T follicular helper cell (primary cell): Measurements from ENCODE around the gene MIA2.
"Not testable (repeated sequence)": the region's sequence is repeated elsewhere in the genome, so short reads cannot be mapped to it uniquely, and the experiment has no call there.

ENCODE experiments used
- DNase-seq: peaks from one replicate; pipeline ENCODE4 v3.0.0-alpha.2; 2020; ENCODE audit warnings: low read depth
- total RNA-seq, 2 experiments: gene quantifications; one replicate each; lab custom pipeline; 2026; lab: John Stamatoyannopoulos, UW

Gene MIA2, protein sequence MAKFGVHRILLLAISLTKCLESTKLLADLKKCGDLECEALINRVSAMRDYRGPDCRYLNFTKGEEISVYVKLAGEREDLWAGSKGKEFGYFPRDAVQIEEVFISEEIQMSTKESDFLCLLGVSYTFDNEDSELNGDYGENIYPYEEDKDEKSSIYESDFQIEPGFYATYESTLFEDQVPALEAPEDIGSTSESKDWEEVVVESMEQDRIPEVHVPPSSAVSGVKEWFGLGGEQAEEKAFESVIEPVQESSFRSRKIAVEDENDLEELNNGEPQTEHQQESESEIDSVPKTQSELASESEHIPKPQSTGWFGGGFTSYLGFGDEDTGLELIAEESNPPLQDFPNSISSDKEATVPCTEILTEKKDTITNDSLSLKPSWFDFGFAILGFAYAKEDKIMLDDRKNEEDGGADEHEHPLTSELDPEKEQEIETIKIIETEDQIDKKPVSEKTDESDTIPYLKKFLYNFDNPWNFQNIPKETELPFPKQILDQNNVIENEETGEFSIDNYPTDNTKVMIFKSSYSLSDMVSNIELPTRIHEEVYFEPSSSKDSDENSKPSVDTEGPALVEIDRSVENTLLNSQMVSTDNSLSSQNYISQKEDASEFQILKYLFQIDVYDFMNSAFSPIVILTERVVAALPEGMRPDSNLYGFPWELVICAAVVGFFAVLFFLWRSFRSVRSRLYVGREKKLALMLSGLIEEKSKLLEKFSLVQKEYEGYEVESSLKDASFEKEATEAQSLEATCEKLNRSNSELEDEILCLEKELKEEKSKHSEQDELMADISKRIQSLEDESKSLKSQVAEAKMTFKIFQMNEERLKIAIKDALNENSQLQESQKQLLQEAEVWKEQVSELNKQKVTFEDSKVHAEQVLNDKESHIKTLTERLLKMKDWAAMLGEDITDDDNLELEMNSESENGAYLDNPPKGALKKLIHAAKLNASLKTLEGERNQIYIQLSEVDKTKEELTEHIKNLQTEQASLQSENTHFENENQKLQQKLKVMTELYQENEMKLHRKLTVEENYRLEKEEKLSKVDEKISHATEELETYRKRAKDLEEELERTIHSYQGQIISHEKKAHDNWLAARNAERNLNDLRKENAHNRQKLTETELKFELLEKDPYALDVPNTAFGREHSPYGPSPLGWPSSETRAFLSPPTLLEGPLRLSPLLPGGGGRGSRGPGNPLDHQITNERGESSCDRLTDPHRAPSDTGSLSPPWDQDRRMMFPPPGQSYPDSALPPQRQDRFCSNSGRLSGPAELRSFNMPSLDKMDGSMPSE (N-terminal part only)
- 68.4 to 79.6 reads per million in 2 experiments for total RNA-seq

DNA sequence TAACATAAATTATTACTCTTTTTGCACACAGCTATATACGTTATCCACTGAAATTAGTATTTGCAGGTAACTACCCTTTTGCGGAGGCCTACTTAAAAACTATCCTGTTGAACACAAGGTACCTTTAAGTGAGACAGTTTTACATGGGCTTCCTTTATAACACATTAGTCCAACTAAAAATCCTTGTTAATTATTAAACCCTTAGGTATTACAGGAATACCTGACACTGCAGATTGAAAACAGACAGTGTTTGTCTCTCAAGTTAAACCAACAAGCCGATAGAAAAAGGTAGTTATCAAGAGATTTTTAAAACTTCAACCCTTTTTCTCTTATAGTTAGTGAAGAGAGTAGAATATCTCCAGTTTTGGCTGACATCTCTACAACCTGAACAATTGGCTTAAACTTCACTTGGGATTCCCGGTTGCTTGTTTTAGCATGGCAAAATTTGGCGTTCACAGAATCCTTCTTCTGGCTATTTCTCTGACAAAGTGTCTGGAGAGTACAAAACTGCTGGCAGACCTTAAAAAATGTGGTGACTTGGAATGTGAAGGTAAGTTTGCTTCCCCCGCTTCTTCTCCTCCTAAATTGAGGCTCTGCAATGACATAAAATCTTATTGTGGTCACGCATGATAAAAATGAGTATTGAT lies at the start of gene MIA2:
Gene MIA2, plus strand, starts transcription at position 236 of the 647 bp plus-strand sequence. Its CDS starts 200 bp downstream, at position 436.
- DNase-seq: no peak

DNA sequence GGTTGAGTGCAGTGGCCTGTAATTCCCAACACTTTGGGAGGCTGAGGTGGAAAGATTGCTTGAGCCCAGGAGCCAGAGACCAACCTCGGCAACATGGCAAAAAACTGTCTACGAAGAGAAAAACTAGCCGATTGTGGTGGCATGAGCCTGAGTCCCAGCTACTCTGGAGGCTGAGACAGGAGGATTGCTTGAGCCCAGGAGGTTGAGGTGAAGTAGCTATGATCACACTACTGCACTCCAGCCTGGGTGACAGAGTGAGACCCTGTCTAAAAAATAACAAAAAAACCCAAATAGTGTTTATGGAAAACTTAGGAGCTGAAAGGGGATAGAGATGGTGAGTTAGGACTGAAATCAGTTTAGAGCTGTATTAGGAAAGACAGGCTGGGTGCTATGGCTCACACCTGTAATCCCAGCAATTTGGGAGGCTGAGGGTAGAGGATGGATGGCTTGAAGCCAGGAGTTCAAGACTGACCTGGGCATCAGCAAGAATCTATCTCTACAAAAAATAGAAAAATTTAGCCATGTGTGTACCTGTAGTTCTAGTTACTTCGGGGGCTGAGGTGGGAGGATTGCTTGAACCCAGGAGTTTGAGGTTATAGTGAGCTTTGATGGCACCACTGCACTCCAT lies 49.0 kb upstream of the MIA2 start:
- no peak for DNase-seq

DNA sequence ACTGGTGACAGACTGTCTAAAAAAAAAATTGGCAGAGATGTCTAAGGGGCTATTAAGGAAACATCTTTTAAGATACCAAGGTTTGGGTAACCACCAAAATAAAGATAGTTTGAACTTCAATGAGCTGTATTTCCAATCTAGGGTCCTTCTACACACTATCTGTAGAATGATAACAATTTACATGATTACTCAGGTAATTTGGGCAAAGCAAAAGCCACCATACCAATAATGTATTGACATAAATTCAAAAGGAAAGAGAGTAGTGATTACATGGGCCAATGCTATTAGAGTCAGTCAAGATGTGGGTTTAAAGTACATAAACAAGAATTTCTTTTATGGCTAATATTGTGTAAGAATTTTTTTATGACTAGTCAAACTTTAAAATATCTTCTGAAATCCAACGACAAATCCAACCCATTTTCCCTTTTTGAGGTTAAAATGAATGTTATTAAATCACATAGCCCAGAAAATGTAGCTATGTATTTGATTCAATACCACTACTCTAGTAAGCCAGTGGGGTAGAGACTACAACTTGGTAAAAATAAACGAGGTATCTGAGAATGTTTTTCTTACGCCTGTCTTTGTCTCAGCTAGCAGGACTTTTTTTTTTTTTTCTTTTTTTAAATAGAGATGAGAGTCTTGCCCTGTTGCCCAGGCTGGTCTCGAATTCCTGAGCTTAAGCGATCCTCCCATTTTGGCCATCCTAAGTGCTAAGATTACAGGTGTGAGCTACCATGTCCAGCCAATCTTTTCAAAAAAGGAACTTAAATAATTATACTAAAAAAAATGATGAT lies 48.3 kb upstream of the MIA2 start:
- DNase-seq: no peak

DNA sequence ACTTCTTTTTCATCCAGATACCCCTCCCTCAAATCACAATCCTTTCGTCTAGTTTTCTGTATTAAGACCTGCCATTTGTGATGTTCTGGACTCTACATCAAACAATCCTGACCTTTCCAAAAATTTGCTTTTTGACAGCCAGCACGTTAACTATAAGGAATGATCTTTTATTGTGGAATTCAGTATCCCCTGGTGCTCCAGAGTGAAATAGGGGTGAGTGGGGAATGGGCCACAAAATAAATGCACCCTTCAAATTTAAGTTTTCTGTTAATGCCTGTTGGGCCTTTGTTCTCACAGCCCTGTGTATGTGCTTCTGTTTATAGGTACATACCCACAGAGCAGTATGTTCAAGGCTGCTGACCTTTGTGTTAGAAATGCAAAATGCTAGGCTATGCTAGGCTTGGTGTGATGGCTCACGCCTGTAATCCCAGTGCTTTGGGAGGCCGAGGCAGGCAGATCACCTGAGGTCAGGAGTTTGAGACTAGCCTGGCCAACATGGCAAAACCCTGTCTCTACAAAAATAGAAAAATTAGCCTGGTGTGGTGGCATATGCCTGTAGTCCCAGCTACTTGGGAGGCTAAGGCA lies 46.7 kb upstream of the MIA2 start:
- DNase-seq: no peak

DNA sequence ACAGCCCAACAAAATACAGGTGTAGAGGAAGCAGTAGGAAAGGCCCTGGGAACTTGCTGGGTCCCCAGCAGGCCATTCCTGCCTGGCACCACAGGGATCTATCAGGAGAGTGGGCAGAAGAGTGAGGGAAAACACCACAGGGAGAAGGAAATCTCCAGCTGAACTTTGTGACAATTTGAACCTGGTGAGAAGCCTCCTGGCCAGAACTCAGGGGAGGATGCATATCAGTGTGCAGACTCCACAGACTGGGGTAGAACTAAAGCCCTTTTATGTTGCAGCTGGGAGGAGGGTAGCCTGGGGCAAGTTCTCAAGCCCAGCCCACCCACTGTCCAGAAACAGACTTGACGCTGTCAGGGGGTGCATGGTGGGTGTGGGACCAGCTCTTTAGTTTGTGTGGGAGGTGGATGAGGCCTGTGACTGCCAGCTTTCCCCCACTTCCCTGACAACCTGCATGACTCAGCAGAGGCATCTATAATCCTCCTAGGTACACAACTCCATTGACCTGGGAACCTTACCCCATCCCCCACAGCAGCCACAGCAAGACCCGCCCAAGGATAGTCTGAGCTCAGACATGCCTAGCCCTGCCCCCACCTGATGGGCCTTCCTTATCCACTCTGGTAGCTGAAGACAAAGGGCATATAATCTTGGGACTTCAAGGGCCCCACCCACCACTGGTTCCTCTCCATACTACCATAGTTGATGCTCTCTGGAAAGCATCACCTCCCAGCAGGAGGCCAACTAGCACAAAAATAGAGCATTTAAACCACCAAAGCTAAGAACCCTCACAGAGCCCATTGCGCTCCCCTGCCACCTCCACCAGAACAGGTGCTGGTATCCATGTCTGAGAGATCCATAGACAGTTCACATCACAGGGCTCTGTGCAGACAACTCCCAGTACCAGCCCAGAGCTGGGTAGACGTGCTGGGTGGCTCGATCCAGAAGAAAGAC lies 29.8 kb upstream of the MIA2 start:
- DNase-seq: no peak

DNA sequence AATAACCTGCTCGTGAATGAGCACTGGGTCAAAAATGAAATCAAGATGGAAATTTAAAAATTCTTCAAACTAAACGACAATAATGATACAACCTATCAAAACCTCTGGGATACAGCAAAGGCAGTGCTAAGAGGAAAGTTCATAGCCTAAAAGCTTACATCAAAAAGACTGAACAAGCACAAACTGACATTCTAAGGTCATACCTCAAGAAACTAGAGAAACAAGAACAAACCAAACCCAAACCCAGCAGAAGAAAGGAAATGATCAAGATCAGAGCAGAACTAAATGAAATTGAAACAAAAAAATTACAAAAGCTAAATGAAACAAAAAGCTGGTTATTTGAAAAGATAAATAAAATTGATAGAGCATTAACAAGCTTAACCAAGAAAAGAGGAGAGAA lies 26.3 kb upstream of the MIA2 start:
- DNase-seq: not testable (repeated sequence)

DNA sequence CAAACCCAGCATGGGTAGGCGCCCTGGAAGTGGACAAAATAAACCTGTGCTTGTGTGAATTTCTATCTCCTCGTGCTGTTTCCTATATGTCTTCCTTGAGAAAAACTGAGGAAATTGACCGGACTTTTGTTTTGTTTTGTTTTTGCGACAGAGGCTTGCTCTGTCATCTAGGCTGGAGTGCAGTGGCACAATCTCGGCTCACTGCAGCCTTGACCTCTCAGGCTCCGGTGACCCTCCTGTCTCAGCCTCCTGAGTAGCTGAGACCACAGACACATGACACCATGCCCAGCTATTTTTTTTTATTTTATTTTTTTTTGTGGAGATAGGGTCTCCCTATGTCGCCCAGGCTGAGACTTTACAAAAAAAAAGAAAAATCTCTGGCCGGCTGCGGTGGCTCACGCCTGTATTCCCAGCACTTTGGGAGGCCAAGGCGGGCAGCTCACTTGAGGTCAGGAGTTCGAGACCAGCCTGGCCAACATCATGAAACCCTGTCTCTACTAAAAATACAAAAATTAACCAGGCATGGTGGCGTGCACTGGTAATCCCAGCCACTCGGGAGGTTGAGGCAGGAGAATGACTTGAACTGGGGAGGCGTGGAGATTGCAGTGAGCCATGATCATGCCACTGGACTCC lies 22.5 kb upstream of the MIA2 start:
- no peak for DNase-seq

DNA sequence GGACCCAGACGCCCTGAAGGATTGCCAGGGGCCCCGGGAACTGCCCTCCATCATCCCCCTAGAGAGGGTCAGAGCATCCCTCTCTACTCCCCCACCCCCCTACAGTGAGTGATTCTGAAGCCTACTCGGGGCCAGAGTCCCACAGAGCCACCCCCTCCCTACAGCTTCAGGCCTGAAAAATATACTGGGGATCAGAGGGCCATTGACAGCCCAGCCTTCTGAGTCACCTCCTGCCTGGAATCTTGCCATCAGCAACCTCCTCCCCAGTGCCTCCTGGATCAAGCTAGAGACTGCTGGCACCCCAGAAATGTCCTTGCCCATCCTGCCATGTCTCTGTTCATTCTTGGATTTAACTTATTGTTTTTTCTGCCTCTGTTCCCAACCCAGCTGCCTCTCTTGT lies 21.7 kb upstream of the MIA2 start:
- DNase-seq: no peak

DNA sequence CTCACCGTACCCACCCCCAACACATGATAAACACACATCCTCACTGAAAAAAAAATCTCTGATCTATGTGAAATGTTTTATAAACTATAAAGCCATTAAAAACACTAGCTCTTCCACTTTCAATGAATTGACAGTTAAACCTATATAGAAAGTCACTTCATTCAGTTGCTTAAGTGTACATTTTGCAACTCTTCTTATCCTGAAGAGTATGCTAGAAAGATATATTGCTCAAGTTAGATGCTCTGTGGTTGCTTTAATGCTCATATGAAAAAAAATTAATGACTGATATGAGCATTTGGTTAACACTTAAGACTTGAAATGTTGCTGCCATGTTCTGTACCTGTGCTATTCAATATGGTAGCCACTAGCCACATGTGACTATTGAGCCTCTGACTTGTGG lies 21.0 kb upstream of the MIA2 start:
- no peak for DNase-seq

DNA sequence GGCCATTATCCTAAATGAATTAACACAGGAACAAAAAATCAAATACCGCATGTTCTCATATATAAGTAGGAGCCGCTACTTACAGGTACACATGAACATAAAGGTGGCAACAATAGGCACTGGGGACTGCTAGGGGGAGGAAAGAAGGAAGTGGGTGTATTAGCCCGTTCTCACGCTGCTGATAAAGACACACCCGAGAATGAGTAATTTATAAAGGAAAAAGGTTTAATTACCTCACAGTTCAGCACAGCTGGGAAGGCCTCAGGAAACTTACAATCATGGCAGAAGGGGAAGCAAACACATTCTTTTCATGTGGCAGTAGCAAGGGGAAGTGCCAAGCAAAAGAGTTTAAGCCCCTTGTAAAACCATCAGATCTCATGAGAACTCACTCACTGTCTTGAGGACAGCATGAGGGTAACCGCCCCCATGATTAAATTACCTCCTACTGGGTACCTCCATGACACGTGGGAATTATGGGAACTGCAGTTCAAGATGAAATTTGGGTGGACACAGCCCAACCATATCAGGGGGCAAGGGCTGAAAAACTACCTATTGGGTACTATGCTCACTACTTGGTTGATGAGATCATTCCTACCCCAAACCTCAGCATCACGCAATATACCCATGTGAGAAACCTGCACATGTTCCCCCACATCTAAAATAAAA lies 16.4 kb upstream of the MIA2 start:
- DNase-seq: no peak

DNA sequence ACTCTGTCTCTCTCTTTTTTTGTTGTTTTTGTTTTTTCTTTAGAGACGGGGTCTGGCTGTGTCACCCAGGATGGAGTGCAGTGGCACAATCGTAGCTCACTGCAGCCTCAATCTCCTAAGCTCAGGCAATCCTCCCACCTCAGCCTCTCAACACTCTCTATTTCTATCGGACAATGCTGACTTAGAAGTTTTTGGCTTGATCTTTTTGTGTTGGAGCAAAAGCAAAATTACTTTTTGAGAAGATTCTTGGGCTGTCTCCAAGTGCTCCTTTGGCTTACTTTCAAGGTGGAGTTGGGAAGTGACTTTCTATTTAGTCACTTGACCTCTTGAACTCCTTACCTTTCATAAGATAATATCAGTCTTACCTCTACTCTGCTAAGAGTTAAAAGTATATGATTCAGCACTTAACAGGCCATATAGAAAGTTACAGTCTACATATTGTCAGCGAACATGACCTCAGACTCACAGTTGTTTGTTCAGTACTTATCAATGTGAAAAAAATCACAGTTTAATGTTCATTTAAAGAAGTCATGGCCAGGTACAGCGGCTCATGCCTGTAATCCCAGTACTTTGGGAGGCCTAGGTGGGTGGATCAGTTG lies 15.4 kb upstream of the MIA2 start:
- no peak for DNase-seq

DNA sequence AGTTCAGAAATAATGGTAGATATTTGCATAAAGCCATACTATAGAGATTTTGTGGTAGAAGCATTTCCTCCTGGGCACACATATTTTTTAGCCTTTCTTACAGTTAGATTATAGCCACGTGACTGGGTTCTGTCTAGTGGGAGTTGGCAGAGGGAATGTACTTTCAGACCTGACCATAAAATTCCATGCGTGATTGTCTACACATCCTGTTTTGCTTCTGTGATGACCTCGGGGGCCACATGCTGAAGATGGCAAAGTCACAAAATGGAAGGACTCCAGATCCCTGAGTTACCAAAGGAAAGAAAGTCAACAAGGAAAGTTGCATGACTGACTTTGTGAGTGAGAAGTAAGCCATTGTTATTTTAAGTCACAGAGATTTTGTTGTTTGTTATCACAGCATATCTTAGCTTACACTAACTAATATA lies 14.6 kb upstream of the MIA2 start:
- no peak for DNase-seq

DNA sequence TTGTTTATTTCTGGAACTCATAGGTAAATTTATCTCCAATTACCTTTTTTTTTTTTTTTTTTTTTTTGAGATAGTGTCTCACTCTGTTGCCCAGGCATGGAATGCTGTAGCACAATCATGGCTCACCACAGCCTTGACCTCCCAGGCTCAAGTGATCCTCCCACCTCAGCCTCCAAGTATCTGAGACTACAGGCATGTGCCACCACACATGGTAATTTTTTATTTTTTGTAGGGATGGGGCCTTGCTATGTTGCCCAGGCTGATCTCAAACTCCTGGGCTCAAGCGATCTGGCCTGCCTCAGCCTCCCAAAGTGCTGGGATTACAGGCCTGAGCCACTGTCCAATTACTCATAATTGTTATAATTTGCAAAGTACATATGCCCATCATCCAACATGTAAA lies 13.2 kb upstream of the MIA2 start:
- DNase-seq: not testable (repeated sequence)

DNA sequence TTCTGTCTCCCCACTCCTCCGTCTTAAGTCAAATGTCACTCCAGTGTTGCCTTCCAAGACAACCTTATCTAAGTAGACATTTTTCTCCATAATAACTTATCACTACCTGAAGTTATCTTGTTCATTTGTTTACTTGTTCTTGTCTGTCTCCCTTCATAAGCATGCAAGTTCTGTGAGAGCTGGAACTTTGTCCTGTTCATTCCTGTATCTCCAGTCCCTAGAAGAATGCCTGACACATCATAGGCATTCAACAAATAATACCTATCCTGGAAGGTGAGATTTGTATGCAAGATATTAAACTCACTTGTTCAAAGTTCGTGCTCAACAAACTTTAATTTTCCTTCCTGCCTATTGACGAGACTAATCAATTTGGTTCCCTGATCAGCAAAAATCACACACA lies 5.7 kb upstream of the MIA2 start:
- no peak for DNase-seq

DNA sequence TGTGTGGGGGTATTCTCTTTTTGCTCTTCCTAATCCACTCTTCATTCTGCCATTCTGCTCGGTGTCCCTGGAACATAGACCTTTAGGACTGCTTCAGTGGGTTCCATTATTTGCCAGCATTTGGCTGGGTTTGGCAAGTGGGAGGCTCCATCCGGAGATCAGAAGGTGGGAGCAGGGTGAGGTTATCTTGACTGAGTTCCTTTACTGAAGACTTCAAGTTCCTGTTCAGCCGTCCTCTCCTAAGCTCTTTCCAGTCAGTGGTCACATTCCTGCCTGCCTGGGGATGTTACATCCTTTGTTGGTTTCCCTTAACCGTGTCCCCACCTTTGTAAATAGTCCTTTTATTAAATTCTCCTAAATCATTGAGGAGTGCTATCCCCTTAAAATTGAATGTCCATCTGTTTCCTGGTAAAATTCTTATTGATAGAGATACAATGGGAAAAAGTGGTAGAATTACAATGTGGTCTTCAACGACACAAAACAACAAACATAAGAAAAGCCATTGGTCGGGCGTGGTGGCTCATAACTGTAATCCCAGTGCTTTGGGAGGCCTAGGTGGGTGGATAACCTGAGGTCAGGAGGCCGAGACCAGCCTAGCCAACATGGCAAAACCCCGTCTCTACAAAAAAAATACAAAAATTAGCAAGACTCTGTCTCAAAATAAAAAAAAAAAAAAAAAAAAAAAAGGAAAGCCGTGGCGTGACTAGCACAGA lies 5.0 kb upstream of the MIA2 start:
- no peak for DNase-seq

DNA sequence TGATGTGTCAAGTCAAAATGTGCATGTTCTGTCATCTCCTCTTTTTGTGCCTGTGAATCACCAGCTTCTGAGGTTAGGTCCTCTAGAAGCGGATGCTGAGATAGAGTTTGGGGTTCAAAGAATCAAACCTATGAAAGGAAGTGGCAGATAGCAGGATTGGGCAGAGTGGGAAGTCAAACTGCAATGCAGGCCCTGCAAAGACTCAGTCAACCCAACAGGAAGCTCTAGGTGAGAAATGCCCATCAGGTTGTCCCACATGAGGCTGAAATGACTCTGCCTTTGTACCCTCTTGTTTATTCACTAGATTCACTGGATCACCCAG lies 4.5 kb upstream of the MIA2 start:
- DNase-seq: no peak

DNA sequence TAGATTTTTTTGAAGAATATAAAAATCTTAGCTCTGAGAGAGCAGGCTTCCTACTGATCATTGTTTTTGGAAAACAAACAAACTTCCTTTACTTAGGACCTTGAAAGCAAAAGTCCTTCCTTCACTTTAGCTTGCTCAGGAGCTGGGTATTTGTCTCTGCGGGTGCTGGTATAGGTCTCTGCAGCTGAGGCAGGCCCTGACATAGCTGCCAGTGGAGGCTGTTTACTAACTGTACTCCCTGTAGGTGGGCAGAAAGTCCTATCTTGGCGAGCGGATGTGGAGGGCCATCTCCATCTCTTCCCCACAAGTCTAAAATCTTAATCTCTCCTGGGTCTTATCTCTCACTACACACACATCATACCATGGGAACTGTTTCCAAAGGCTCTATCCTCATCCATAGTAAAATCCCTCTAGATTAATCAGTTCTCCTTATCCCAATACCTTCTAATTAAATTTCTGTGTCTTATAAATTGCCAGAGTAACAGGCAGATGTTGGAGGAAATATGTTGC lies 4.1 kb upstream of the MIA2 start:
- no peak for DNase-seq
